H1 (cell line): ENCODE results near the gene ULBP3. TPM values are rescaled to one million over a fixed set of nuclear protein-coding genes. Genes with fewer than 3 reads are reported as not detected.

Source experiments
- CTCF ChIA-PET: fragments of 300-600 bp; sonication (Branson Sonifier 250); formaldehyde crosslinking; loops from one replicate; lab custom pipeline; 2021; ENCODE audit not compliant: partially characterized antibody; lab: Charles Lee
- POLR2A ChIA-PET: fragments of 300-600 bp; sonication (Branson Sonifier 250); formaldehyde crosslinking; loops from one replicate; lab custom pipeline; 2021; ENCODE audit warnings: inconsistent platforms; ENCODE audit not compliant: partially characterized antibody; lab: Charles Lee
- DNase-seq, 2 experiments: peaks; one replicate each; pipeline versions ENCODE4 v3.0.0 to v3.0.0-alpha.2; 2010 to 2022; ENCODE audit warnings: low spot score in 2 of 2, low read depth in 1 of 2, mixed read lengths in 1 of 2
- FAIRE-seq: peaks from 2 replicates; lab custom pipeline; 2011; peaks lifted over from hg19 to GRCh38; lab: Jason Lieb, UNC
- H2AFZ ChIP-seq: 2 replicates; pipeline ENCODE4 v1.8.1; 2012; ENCODE audit warnings: low read length, inconsistent platforms
- H2AK5ac ChIP-seq: 2 replicates; pipeline ENCODE4 v1.6.1; 2013; ENCODE audit warnings: low read depth, low read length
- H2BK120ac ChIP-seq: replicated peaks from 2 replicates; pipeline ENCODE3; 2013; ENCODE audit warnings: low read depth, low read length, inconsistent platforms
- H2BK12ac ChIP-seq: 2 replicates; pipeline ENCODE4 v1.6.1; 2013; ENCODE audit warnings: low read depth, low read length
- H2BK15ac ChIP-seq: 2 replicates; pipeline ENCODE4 v1.6.1; 2013; ENCODE audit warnings: low read length
- H2BK20ac ChIP-seq: 2 replicates; pipeline ENCODE4 v1.6.1; 2013; ENCODE audit warnings: low read length
- H2BK5ac ChIP-seq: 2 replicates; pipeline ENCODE4 v1.6.1; 2013; ENCODE audit warnings: low read depth, low read length
- H3K14ac ChIP-seq: 2 replicates; pipeline ENCODE4 v1.6.1; 2013; ENCODE audit warnings: inconsistent platforms; ENCODE audit not compliant: insufficient read length
- H3K18ac ChIP-seq: 2 replicates; pipeline ENCODE4 v1.6.1; 2013; ENCODE audit warnings: low read length; ENCODE audit errors: extremely low read depth
- H3K23ac ChIP-seq: 2 replicates; pipeline ENCODE4 v1.6.1; 2013; ENCODE audit warnings: inconsistent platforms; ENCODE audit not compliant: insufficient read length
- H3K23me2 ChIP-seq: 2 replicates; pipeline ENCODE4 v1.6.1; 2013; ENCODE audit warnings: low read depth, low read length
- H3K27ac ChIP-seq: 2 replicates; pipeline ENCODE4 v1.6.1; 2011; ENCODE audit warnings: low read depth, low read length, inconsistent platforms
- H3K27me3 ChIP-seq, 4 experiments: replicated peaks in 1 of 4; 1 replicate in 1 of 4; 2 replicates in 3 of 4; pipeline versions ENCODE4 v1.6.1 to v1.8.1; 2011 to 2013; ENCODE audit warnings: low read length in 3 of 4, mild to moderate bottlenecking in 3 of 4, inconsistent platforms in 2 of 4, mixed read lengths in 2 of 4, moderate library complexity in 1 of 4; ENCODE audit not compliant: control insufficient read depth in 3 of 4, insufficient read depth in 3 of 4; ENCODE audit errors: extremely low read depth in 1 of 4
- H3K36me3 ChIP-seq, 4 experiments: 2 replicates each; pipeline versions ENCODE4 v1.6.1 to v1.8.1; 2011 to 2013; ENCODE audit warnings: mild to moderate bottlenecking in 4 of 4, low read length in 3 of 4, moderate library complexity in 2 of 4, control low read depth in 1 of 4, inconsistent platforms in 1 of 4; ENCODE audit not compliant: insufficient read depth in 4 of 4, control insufficient read depth in 2 of 4
- H3K4ac ChIP-seq: replicated peaks from 2 replicates; pipeline ENCODE3; 2013; ENCODE audit warnings: low read length, low read depth, mixed read lengths, inconsistent platforms; ENCODE audit not compliant: insufficient read length
- H3K4me1 ChIP-seq, 4 experiments: replicated peaks in 1 of 4; 1 replicate in 1 of 4; 2 replicates in 3 of 4; pipeline versions ENCODE4 v1.6.1 to v1.8.1; 2011 to 2013; ENCODE audit warnings: low read length in 3 of 4, inconsistent platforms in 2 of 4, mixed read lengths in 1 of 4; ENCODE audit not compliant: insufficient read depth in 4 of 4, control insufficient read depth in 3 of 4
- H3K4me2 ChIP-seq, 2 experiments: 2 replicates each; pipeline versions ENCODE4 v1.6.1 to v1.8.1; 2011 to 2013; ENCODE audit warnings: low read depth in 2 of 2, low read length in 2 of 2, control low read depth in 1 of 2, inconsistent platforms in 1 of 2, mild to moderate bottlenecking in 1 of 2; ENCODE audit not compliant: insufficient read depth in 1 of 2
- H3K4me3 ChIP-seq, 4 experiments: fragments of 200-600, 300-600 bp in 1 of 4; sonication (generic), shearing (Covaris generic), sonication (Bioruptor Twin) in 1 of 4; 2 replicates each; pipeline versions ENCODE4 v1.5.1 to v1.8.1; 2011 to 2016; ENCODE audit warnings: low read length in 4 of 4, low read depth in 3 of 4, control low read depth in 2 of 4, inconsistent platforms in 2 of 4, mild to moderate bottlenecking in 2 of 4, mixed read lengths in 1 of 4, moderate library complexity in 1 of 4; ENCODE audit not compliant: insufficient read depth in 2 of 4; ENCODE audit errors: extremely low read depth in 1 of 4
- H3K56ac ChIP-seq: replicated peaks from 2 replicates; pipeline ENCODE3; 2013; ENCODE audit warnings: low read depth, mild to moderate bottlenecking, mixed read lengths, low read length, inconsistent platforms; ENCODE audit not compliant: insufficient read length
- H3K79me1 ChIP-seq: 2 replicates; pipeline ENCODE4 v1.6.1; 2013; ENCODE audit warnings: low read depth, low read length, control low read depth
- H3K79me2 ChIP-seq, 2 experiments: 2 replicates each; pipeline versions ENCODE4 v1.6.1 to v1.8.1; 2012 to 2013; ENCODE audit warnings: low read length in 2 of 2, mild to moderate bottlenecking in 2 of 2, inconsistent platforms in 1 of 2; ENCODE audit not compliant: insufficient read depth in 2 of 2, control insufficient read depth in 1 of 2
- H3K9ac ChIP-seq, 4 experiments: replicated peaks in 1 of 4; 1 replicate in 1 of 4; 2 replicates in 3 of 4; pipeline versions ENCODE4 v1.6.1 to v1.8.1; 2011 to 2013; ENCODE audit warnings: low read depth in 3 of 4, low read length in 3 of 4, control low read depth in 2 of 4, mild to moderate bottlenecking in 2 of 4, moderate library complexity in 2 of 4, inconsistent platforms in 1 of 4; ENCODE audit errors: extremely low read depth in 1 of 4
- H3K9me3 ChIP-seq, 2 experiments: 2 replicates each; pipeline versions ENCODE4 v1.6.1 to v1.8.1; 2012 to 2013; ENCODE audit warnings: mild to moderate bottlenecking in 2 of 2, moderate library complexity in 2 of 2, control low read depth in 1 of 2, inconsistent platforms in 1 of 2, low read depth in 1 of 2, low read length in 1 of 2, mixed read lengths in 1 of 2; ENCODE audit not compliant: insufficient read depth in 2 of 2
- H4K20me1 ChIP-seq, 2 experiments: replicated peaks in 1 of 2; 2 replicates each; pipeline versions ENCODE3 to v1.8.1; 2011 to 2013; ENCODE audit warnings: inconsistent platforms in 2 of 2, low read length in 2 of 2, mild to moderate bottlenecking in 1 of 2; ENCODE audit not compliant: insufficient read depth in 2 of 2, control insufficient read depth in 1 of 2
- H4K5ac ChIP-seq: 2 replicates; pipeline ENCODE4 v1.6.1; 2013; ENCODE audit warnings: low read length, low read depth, mixed read lengths, inconsistent platforms; ENCODE audit not compliant: insufficient read length
- H4K8ac ChIP-seq: 2 replicates; pipeline ENCODE4 v1.8.0; 2013; ENCODE audit warnings: mild to moderate bottlenecking, moderate library complexity, low read length, inconsistent platforms; ENCODE audit not compliant: insufficient read depth; ENCODE audit errors: extremely low read depth
- H4K91ac ChIP-seq: replicated peaks from 2 replicates; pipeline ENCODE3; 2013; ENCODE audit warnings: low read length, mixed read lengths, inconsistent platforms; ENCODE audit not compliant: insufficient read length
- BACH1 ChIP-seq: IDR thresholded peaks from 2 replicates; pipeline ENCODE4 v1.6.1; 2012; ENCODE audit warnings: low read length, improper control_type of control experiment
- WGBS, 2 experiments: shearing (Covaris generic) in 1 of 2; methylation state at CpG; one replicate each; pipeline versions ENCODE4 v1.1.6 to v1.1.7; 2013 to 2015; ENCODE audit warnings: low lambda C conversion rate in 2 of 2, mixed read lengths in 2 of 2, inconsistent platforms in 1 of 2, low coverage in 1 of 2, missing lambda C conversion rate in 1 of 2; ENCODE audit not compliant: insufficient replicate concordance in 2 of 2, insufficient coverage in 1 of 2, insufficient read length in 1 of 2; ENCODE audit errors: extremely low coverage in 1 of 2, missing lambda C conversion rate in 1 of 2; 5-methylcytosine and 5-hydroxymethylcytosine counted together
- polyA plus RNA-seq, 7 experiments: library from polyadenylated mRNA; depleted of rRNA in 3 of 7; stranded (reverse) in 5 of 7; unstranded in 2 of 7; fragments of >200 nt in 5 of 7; fragments of 200-250 nt in 2 of 7; gene quantifications; 1 replicate in 5 of 7; 2 replicates in 1 of 7; 4 replicates in 1 of 7; pipeline versions ENCODE4 v1.2.1 to v1.2.3, GENCODE V29; 2011 to 2013; ENCODE audit warnings: missing spikeins in 2 of 7, mixed read lengths in 2 of 7
- total RNA-seq: library from RNA; stranded (reverse); fragmentation: NEBNext Ultra II Directional; extraction: Animal tissue kit (Norgen Biotek cat#: 25700); gene quantifications from 2 replicates; pipeline ENCODE4 v1.2.1, GENCODE V29; 2021
- TF ChIP-seq, protein P1 (sequence below), 3 experiments: IDR thresholded peaks; 1 replicate in 2 of 3; 2 replicates in 1 of 3; pipeline versions ENCODE4 v1.5.1 to v1.6.1; 2011; ENCODE audit warnings: low read length in 3 of 3, mild to moderate bottlenecking in 3 of 3, inconsistent platforms in 2 of 3, low read depth in 1 of 3, moderate library complexity in 1 of 3; ENCODE audit not compliant: insufficient read depth in 1 of 3; ENCODE audit errors: control extremely low read depth in 1 of 3
- TF ChIP-seq, protein P2 (sequence below): IDR thresholded peaks from 2 replicates; pipeline ENCODE4 v1.6.1; 2011; ENCODE audit warnings: low read depth, mild to moderate bottlenecking, low read length; ENCODE audit not compliant: insufficient read depth

ULBP3 gene
- total and polyA plus RNA-seq, 2 of the 8 experiments (the other 6 are each of a cell fraction or from before 2014, with no cell fraction given), result 1.9 to 4.2 TPM

DNA sequence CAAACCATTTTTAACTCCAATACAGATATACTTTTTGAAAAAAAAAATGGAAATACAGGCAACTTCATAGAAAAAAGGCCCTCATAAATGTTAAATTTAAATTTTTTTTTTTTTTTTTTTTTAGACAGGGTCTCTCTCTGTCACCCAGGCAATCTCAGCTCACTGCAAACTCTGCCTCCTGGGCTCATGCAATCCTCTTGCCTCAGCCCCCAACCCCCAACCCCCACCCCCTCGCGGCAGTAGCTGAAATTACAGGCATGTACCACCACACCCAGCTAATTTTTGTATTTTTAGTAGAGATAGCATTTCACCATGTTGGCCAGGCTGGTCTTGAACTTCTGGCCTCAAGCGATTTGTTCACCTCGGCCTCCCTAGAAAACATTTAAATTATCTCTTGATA is 12.8 kb upstream of the ULBP3 start:
- H3K18ac ChIP-seq, result no peak overlapping the region
- H3K36me3 ChIP-seq, result no peaks in the 10 kb centered on the region
- POLR2A ChIA-PET, result no interaction called here
- H3K23ac ChIP-seq, result no peak overlapping the region
- WGBS, 2 experiments, result 56% methylated on average over 4 of the region's 4 CpGs; no CpG with 5 or more reads in 1 of the 2 experiments
- no peak overlapping the region for H2BK15ac ChIP-seq
- no peak overlapping the region for H2AFZ ChIP-seq
- no peak overlapping the region for H3K4me2 ChIP-seq
- no peak overlapping the region for H2BK5ac ChIP-seq
- H2AK5ac ChIP-seq, result no peak overlapping the region
- no peaks in the 10 kb centered on the region for H4K20me1 ChIP-seq
- no peak overlapping the region for H2BK20ac ChIP-seq
- no peaks in the 10 kb centered on the region for H3K79me1 ChIP-seq
- no peak overlapping the region for H3K14ac ChIP-seq
- no peaks in the 10 kb centered on the region; a peak in 1 of 4 replicates for H3K9me3 ChIP-seq
- peaks cover 0 to 3% (median 1%) of the 10 kb centered on the region in 4 experiments; a peak in 1 of 7 replicates for H3K4me1 ChIP-seq
- CTCF ChIA-PET, result interaction anchor here (0.8 to 3.7 kb wide), 13 partner anchors 10 to 314 kb away, joined by 3 to 47 read pairs (median 4); partner anchors contain the start of gene ULBP3
- no peaks in the 10 kb centered on the region; a peak in 1 of 7 replicates for H3K27me3 ChIP-seq
- DNase-seq (no peak), FAIRE-seq (no peak)
- no peak overlapping the region for H2BK120ac ChIP-seq
- H2BK12ac ChIP-seq, result no peak overlapping the region
- H3K23me2 ChIP-seq, result no peaks in the 10 kb centered on the region
- no peak overlapping the region for H4K91ac ChIP-seq
- TF ChIP-seq, protein P1, sequence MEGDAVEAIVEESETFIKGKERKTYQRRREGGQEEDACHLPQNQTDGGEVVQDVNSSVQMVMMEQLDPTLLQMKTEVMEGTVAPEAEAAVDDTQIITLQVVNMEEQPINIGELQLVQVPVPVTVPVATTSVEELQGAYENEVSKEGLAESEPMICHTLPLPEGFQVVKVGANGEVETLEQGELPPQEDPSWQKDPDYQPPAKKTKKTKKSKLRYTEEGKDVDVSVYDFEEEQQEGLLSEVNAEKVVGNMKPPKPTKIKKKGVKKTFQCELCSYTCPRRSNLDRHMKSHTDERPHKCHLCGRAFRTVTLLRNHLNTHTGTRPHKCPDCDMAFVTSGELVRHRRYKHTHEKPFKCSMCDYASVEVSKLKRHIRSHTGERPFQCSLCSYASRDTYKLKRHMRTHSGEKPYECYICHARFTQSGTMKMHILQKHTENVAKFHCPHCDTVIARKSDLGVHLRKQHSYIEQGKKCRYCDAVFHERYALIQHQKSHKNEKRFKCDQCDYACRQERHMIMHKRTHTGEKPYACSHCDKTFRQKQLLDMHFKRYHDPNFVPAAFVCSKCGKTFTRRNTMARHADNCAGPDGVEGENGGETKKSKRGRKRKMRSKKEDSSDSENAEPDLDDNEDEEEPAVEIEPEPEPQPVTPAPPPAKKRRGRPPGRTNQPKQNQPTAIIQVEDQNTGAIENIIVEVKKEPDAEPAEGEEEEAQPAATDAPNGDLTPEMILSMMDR (IDR thresholded peaks at IDR 0.05; ENCODE audit: control extremely low read depth in 1 of 3, insufficient read depth in 1 of 3, low read depth in 1 of 3, low read length in 3 of 3), result no peak
- TF ChIP-seq, protein P2, sequence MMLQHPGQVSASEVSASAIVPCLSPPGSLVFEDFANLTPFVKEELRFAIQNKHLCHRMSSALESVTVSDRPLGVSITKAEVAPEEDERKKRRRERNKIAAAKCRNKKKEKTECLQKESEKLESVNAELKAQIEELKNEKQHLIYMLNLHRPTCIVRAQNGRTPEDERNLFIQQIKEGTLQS, result no peak
- TF ChIP-seq BACH1, result no peak
- H3K4ac ChIP-seq, result no peak overlapping the region
- no peak overlapping the region for H4K8ac ChIP-seq
- H3K9ac ChIP-seq, result no peak overlapping the region
- no peak overlapping the region for H3K56ac ChIP-seq
- H3K27ac ChIP-seq, result no peak overlapping the region
- H3K79me2 ChIP-seq, result no peaks in the 10 kb centered on the region
- H4K5ac ChIP-seq, result no peak overlapping the region
- no peak overlapping the region for H3K4me3 ChIP-seq
